ENCODE data around the gene MDN1.

- TF ChIP-seq CEBPB (IDR thresholded peaks at IDR 0.05; ENCODE audit: low read depth, low read length) = no peak
- TF ChIP-seq POLR2A (IDR thresholded peaks at IDR 0.05; ENCODE audit: low read depth, low read length) = no peak
- TF ChIP-seq CTCF (conservative IDR thresholded peaks at IDR 0.05; ENCODE audit: low read depth, low read length) = no peak
- TF ChIP-seq RCOR1 (IDR thresholded peaks at IDR 0.05; ENCODE audit: insufficient replicate concordance, low read length) = no peak
- TF ChIP-seq RAD21 (IDR thresholded peaks at IDR 0.05; ENCODE audit: low read length) = no peak
- TF ChIP-seq ELK1 (IDR thresholded peaks at IDR 0.05; ENCODE audit: borderline replicate concordance, low read depth, low read length) = no peak
Observed at GRCh38 chr6:89859744-89860143, 40.1 kb upstream of the MDN1 start.
